ENCODE data around the gene SASH3. TPM values are rescaled to one million over a fixed set of nuclear protein-coding genes. Genes with fewer than 3 reads are reported as not detected.

Gene SASH3
- polyA plus RNA-seq, 1 of the 3 experiments (the other 2 are of a cell fraction), result not detected

DNA sequence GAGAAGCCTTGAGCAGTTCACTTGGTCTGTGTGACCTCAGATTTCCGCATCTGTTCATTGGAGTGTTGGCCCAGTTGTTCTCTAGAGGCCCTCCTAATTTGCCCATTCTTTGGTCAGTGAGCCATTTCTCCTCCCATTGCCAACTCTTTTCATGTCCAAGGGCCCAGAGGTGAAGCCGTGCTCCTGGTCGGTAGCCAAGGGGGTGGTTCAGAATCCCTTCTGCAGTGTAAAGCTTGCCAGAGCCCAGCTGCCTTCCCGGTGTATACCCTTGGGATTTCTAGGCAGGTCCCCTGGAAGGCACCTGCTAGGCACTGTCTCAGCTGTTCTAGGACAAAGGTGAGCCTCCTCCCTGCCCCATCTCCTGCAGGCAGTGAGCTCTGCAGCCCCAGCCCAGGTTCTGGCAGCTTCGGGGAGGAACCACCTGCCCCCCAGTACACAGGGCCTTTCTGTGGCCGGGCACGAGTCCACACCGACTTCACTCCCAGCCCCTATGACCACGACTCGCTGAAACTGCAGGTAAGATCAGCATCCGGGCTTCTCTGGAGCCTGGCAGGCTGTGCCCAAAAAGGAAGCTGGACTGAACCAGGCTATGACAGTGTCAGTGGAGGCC, 12.3 kb downstream of the SASH3 start:
- TF ChIP-seq EZH2phosphoT487 (IDR thresholded peaks at IDR 0.05; ENCODE audit: borderline replicate concordance, low read depth) (no peak), JUND (IDR thresholded peaks at IDR 0.05) (no peak), TCF12 (IDR thresholded peaks at IDR 0.05) (no peak), GATA2 (CRISPR knock-in tag; IDR thresholded peaks at IDR 0.05) (no peak), EP300 (IDR thresholded peaks at IDR 0.05; ENCODE audit: borderline replicate concordance in 1 of 2, low read depth in 1 of 2, low read length in 1 of 2) (no peak), MEF2A (IDR thresholded peaks at IDR 0.05; ENCODE audit: borderline replicate concordance, low read depth) (no peak), FOSL2 (IDR thresholded peaks at IDR 0.05; ENCODE audit: borderline replicate concordance, low read depth) (no peak), SIN3A (IDR thresholded peaks at IDR 0.05; ENCODE audit: borderline replicate concordance, low read depth, low read length) (no peak)
- TF ChIP-seq, protein P1, sequence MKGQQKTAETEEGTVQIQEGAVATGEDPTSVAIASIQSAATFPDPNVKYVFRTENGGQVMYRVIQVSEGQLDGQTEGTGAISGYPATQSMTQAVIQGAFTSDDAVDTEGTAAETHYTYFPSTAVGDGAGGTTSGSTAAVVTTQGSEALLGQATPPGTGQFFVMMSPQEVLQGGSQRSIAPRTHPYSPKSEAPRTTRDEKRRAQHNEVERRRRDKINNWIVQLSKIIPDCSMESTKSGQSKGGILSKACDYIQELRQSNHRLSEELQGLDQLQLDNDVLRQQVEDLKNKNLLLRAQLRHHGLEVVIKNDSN (IDR thresholded peaks at IDR 0.05; ENCODE audit: borderline replicate concordance, low read depth), result no peak
- CTCF ChIA-PET, result no interaction called here
- no peaks in the 10 kb centered on the region for H3K4me1 ChIP-seq (ENCODE audit: control insufficient read depth in 1 of 2, insufficient read depth in 2 of 2, low read depth in 1 of 2, low read length in 1 of 2)
- POLR2A ChIA-PET, result no interaction called here
- no peaks in the 10 kb centered on the region for H3K9me3 ChIP-seq
- H3K27me3 ChIP-seq (ENCODE audit: insufficient read depth), result no peaks in the 10 kb centered on the region
- H3K4me2 ChIP-seq, result no peak overlapping the region
- no peak overlapping the region for H3K4me3 ChIP-seq (ENCODE audit: low read depth in 2 of 2, low read length in 1 of 2)
- H3K36me3 ChIP-seq (replicated peaks in 1 of 2; ENCODE audit: control insufficient read depth in 1 of 2, insufficient read depth in 2 of 2, low read length in 1 of 2), result no peaks in the 10 kb centered on the region
- H2AFZ ChIP-seq (ENCODE audit: low read depth), result no peak overlapping the region
- no peaks in the 10 kb centered on the region for H3K9me2 ChIP-seq
- no peak for DNase-seq
- no peaks in the 10 kb centered on the region for H3K79me2 ChIP-seq (ENCODE audit: insufficient read depth)
- H3K27ac ChIP-seq (ENCODE audit: low read depth in 2 of 2, low read length in 1 of 2), result no peak overlapping the region
- no peak overlapping the region for H3K9ac ChIP-seq
- no peaks in the 10 kb centered on the region for H3F3A ChIP-seq (replicated peaks; ENCODE audit: insufficient read depth)
- WGBS (ENCODE audit: low lambda C conversion rate), result 28% methylated on average over 4 of the region's 11 CpGs
- no peaks in the 10 kb centered on the region for H4K20me1 ChIP-seq (ENCODE audit: insufficient read depth)

DNA sequence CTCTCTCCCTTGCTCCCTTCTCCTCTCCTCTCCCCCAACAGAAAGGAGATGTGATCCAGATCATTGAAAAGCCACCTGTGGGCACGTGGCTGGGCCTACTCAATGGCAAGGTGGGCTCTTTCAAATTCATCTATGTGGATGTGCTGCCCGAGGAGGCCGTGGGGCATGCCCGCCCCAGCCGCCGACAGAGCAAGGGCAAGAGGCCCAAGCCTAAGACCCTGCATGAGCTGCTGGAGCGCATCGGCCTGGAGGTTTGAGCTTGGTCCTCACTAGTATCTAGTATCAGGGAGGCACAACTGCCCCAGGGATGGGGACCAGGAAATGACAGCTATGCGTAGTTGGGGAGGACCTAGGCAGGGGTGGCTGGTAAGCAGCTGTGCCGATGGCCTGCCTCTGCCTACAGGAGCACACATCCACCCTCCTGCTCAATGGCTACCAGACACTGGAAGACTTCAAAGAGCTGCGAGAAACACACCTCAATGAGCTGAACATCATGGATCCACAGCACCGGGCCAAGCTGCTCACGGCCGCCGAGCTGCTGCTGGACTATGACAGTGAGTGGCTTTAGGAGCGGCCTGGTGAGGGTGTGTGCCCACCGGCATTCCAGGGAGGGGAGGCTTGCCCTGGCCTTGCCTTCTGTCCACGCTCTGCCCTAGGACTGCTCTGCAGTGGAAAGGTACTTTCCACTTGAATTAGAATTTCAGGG, 13.0 kb downstream of the SASH3 start:
- Histone ChIP-seq H3K9me3 (no peaks in the 10 kb centered on the region), H3K9ac (no peak overlapping the region), H3K27ac (ENCODE audit: low read depth in 2 of 2, low read length in 1 of 2) (no peak overlapping the region), H3K9me2 (no peaks in the 10 kb centered on the region), H4K20me1 (ENCODE audit: insufficient read depth) (no peaks in the 10 kb centered on the region), H3K27me3 (ENCODE audit: insufficient read depth) (no peaks in the 10 kb centered on the region), H3K4me2 (no peak overlapping the region), H3K4me1 (ENCODE audit: control insufficient read depth in 1 of 2, insufficient read depth in 2 of 2, low read depth in 1 of 2, low read length in 1 of 2) (no peaks in the 10 kb centered on the region), H3K36me3 (replicated peaks in 1 of 2; ENCODE audit: control insufficient read depth in 1 of 2, insufficient read depth in 2 of 2, low read length in 1 of 2) (no peaks in the 10 kb centered on the region), H3F3A (replicated peaks; ENCODE audit: insufficient read depth) (no peaks in the 10 kb centered on the region), H2AFZ (ENCODE audit: low read depth) (no peak overlapping the region), H3K79me2 (ENCODE audit: insufficient read depth) (no peaks in the 10 kb centered on the region), H3K4me3 (ENCODE audit: low read depth in 2 of 2, low read length in 1 of 2) (no peak overlapping the region)
- TF ChIP-seq EP300 (IDR thresholded peaks at IDR 0.05; ENCODE audit: borderline replicate concordance in 1 of 2, low read depth in 1 of 2, low read length in 1 of 2) (no peak), MEF2A (IDR thresholded peaks at IDR 0.05; ENCODE audit: borderline replicate concordance, low read depth) (no peak), JUND (IDR thresholded peaks at IDR 0.05) (no peak), TCF12 (IDR thresholded peaks at IDR 0.05) (no peak)
- TF ChIP-seq, protein P2, sequence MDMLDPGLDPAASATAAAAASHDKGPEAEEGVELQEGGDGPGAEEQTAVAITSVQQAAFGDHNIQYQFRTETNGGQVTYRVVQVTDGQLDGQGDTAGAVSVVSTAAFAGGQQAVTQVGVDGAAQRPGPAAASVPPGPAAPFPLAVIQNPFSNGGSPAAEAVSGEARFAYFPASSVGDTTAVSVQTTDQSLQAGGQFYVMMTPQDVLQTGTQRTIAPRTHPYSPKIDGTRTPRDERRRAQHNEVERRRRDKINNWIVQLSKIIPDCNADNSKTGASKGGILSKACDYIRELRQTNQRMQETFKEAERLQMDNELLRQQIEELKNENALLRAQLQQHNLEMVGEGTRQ (IDR thresholded peaks at IDR 0.05; ENCODE audit: borderline replicate concordance, low read depth, low read length), result no peak
- CTCF ChIA-PET, result no interaction called here
- no peak for DNase-seq
- 48% methylated on average over 15 of the region's 18 CpGs for WGBS (ENCODE audit: low lambda C conversion rate)
- POLR2A ChIA-PET, result no interaction called here
